Caco-2 (cell line): Measurements from ENCODE around the gene CNOT6. TPM values are rescaled to one million over a fixed set of nuclear protein-coding genes. Genes with fewer than 3 reads are reported as not detected.

Source experiments
- BruUV-seq: library from RNA; stranded (reverse); fragments of 400-500 nt; replicated peaks from 2 replicates; lab custom pipeline; 2021; lab: Mats Ljungman, UMichigan
- CTCF ChIA-PET: fragments of 300-600 bp; sonication (Branson Sonifier 250); formaldehyde crosslinking; loops from one replicate; lab custom pipeline; 2022; ENCODE audit warnings: antibody characterized with exemption; lab: Charles Lee
- POLR2A ChIA-PET: fragments of 300-600 bp; sonication (Branson Sonifier 250); formaldehyde crosslinking; loops from one replicate; lab custom pipeline; 2022; ENCODE audit warnings: antibody characterized with exemption; lab: Charles Lee
- DNase-seq, 2 experiments: peaks; one replicate each; pipeline versions ENCODE4 v3.0.0 to v3.0.0-alpha.2; 2020 to 2022
- H3K27me3 ChIP-seq: replicated peaks from 2 replicates; pipeline ENCODE4 v1.6.0; 2011; ENCODE audit warnings: low read length; ENCODE audit not compliant: control insufficient read depth, insufficient read depth
- H3K36me3 ChIP-seq: 2 replicates; pipeline ENCODE4 v1.5.1; 2011; ENCODE audit warnings: low read length; ENCODE audit not compliant: control insufficient read depth, insufficient read depth
- H3K4me1 ChIP-seq: fragments of 250-450 bp; sonication (Bioruptor Pico); 2 replicates; pipeline ENCODE4 v1.5.1; 2020; ENCODE audit warnings: mild to moderate bottlenecking
- H3K4me3 ChIP-seq: 2 replicates; pipeline ENCODE4 v1.5.1; 2011; ENCODE audit warnings: low read depth, mild to moderate bottlenecking, control low read depth, low read length
- H3K9me3 ChIP-seq: fragments of 250-450 bp; sonication (Bioruptor Pico); 2 replicates; pipeline ENCODE4 v1.5.1; 2020; ENCODE audit warnings: mild to moderate bottlenecking, moderate library complexity
- H3K27ac Mint-ChIP-seq: one replicate; pipeline ENCODE4 v1.8.0; 2022; ENCODE audit warnings: mixed read lengths; ENCODE audit not compliant: unreplicated experiment
- H3K27me3 Mint-ChIP-seq: one replicate; pipeline ENCODE4 v1.8.0; 2022; ENCODE audit warnings: mixed read lengths; ENCODE audit not compliant: insufficient read depth, unreplicated experiment
- H3K36me3 Mint-ChIP-seq: one replicate; pipeline ENCODE4 v1.8.0; 2022; ENCODE audit warnings: mild to moderate bottlenecking, mixed read lengths; ENCODE audit not compliant: insufficient read depth, unreplicated experiment
- H3K4me1 Mint-ChIP-seq: one replicate; pipeline ENCODE4 v1.8.0; 2022; ENCODE audit warnings: low read depth, mixed read lengths; ENCODE audit not compliant: unreplicated experiment
- H3K4me3 Mint-ChIP-seq: one replicate; pipeline ENCODE4 v1.8.0; 2022; ENCODE audit warnings: mild to moderate bottlenecking, moderate library complexity, mixed read lengths; ENCODE audit not compliant: unreplicated experiment
- H3K9me3 Mint-ChIP-seq: one replicate; pipeline ENCODE4 v1.8.0; 2022; ENCODE audit warnings: mixed read lengths; ENCODE audit not compliant: unreplicated experiment
- intact Hi-C: fragments of 100-400 bp; cut with micrococcal nuclease; formaldehyde crosslinking; loops from one replicate; pipeline ENCODE4 v1.10.0; 2022; ENCODE audit not compliant: unreplicated experiment
- total RNA-seq: library from RNA; stranded (reverse); gene quantifications from 2 replicates; pipeline ENCODE4 v1.2.3, GENCODE V29; 2022
- TF ChIP-seq, protein P1 (sequence below), 2 experiments: fragments of 200-600 bp in 1 of 2; IDR thresholded peaks; 1 replicate in 1 of 2; 2 replicates in 1 of 2; pipeline versions ENCODE4 v1.5.1 to v1.8.0; 2011 to 2022; ENCODE audit warnings: antibody characterized with exemption in 1 of 2, control low read depth in 1 of 2, inconsistent platforms in 1 of 2, low read depth in 1 of 2, low read length in 1 of 2, mild to moderate bottlenecking in 1 of 2, moderate library complexity in 1 of 2; ENCODE audit not compliant: insufficient read depth in 1 of 2, severe bottlenecking in 1 of 2, unreplicated experiment in 1 of 2

Gene CNOT6
- total RNA-seq, 1 experiment from 2014 or later, result 46.3 TPM

DNA sequence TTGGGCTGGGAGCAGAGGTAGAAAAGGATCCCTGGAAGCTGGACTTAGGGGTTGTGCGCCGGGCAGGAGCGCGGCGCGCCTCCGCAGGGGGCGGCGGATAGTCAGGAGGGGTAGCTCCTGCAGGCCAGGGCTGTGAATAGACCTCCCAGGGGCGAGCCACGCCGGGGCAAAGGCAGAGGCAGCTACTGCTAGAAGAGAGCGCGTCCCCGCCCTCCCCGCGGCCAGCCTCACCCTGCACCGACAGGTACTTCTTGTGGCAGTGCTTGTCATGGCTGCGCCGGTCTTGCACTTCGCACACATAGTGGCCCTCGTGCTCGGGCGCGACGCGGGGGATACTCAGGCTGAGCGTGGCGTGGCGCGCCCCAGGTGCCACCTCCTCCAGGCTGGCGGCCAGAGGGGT, 127.1 kb downstream of the CNOT6 start:
- Histone ChIP-seq H3K4me3 (no peak overlapping the region), H3K9me3 (no peaks in the 10 kb centered on the region), H3K27me3 (no peaks in the 10 kb centered on the region), H3K4me1 (no peaks in the 10 kb centered on the region), H3K36me3 (no peaks in the 10 kb centered on the region)
- no peaks in the 10 kb centered on the region for H3K9me3 Mint-ChIP-seq
- TF ChIP-seq, protein P1, sequence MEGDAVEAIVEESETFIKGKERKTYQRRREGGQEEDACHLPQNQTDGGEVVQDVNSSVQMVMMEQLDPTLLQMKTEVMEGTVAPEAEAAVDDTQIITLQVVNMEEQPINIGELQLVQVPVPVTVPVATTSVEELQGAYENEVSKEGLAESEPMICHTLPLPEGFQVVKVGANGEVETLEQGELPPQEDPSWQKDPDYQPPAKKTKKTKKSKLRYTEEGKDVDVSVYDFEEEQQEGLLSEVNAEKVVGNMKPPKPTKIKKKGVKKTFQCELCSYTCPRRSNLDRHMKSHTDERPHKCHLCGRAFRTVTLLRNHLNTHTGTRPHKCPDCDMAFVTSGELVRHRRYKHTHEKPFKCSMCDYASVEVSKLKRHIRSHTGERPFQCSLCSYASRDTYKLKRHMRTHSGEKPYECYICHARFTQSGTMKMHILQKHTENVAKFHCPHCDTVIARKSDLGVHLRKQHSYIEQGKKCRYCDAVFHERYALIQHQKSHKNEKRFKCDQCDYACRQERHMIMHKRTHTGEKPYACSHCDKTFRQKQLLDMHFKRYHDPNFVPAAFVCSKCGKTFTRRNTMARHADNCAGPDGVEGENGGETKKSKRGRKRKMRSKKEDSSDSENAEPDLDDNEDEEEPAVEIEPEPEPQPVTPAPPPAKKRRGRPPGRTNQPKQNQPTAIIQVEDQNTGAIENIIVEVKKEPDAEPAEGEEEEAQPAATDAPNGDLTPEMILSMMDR (IDR thresholded peaks at IDR 0.05; ENCODE audit: insufficient read depth in 1 of 2, low read depth in 1 of 2, low read length in 1 of 2, severe bottlenecking in 1 of 2, unreplicated experiment in 1 of 2), result no peak
- H3K27me3 Mint-ChIP-seq, result peaks cover 8% of the 10 kb centered on the region
- CTCF ChIA-PET, result no interaction called here
- no peak overlapping the region for H3K4me3 Mint-ChIP-seq
- no peaks in the 10 kb centered on the region for H3K4me1 Mint-ChIP-seq
- BruUV-seq, result no TSS peak
- DNase-seq, result no peak
- intact Hi-C loops, result no loop called here
- H3K36me3 Mint-ChIP-seq, result no peaks in the 10 kb centered on the region
- POLR2A ChIA-PET, result no interaction called here
- no peak overlapping the region for H3K27ac Mint-ChIP-seq

DNA sequence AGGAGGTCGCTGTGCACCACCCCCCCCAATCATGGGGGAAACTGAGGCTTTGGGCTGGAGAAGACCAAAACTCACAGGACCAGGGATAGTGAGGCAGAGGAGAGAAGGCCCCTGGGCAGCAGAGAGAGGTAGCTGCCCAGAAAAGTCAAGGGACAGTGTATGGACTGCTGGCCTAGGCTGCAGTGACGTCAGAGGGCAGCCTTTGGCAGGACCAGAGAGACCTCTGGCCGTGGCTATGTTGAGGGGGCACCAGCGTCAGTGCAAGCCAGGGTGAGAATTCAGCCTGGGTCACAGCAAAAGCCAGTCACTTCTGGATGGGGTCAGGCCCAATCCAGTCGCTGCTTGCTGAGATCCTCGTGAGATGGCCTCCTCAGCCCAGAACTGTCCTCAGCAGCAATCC, 128.7 kb downstream of the CNOT6 start:
- H3K4me1 ChIP-seq, result no peaks in the 10 kb centered on the region
- no peaks in the 10 kb centered on the region for H3K36me3 ChIP-seq
- no peak overlapping the region for H3K27ac Mint-ChIP-seq
- intact Hi-C loops, result no loop called here
- H3K9me3 Mint-ChIP-seq, result no peaks in the 10 kb centered on the region
- TF ChIP-seq, protein P1 (IDR thresholded peaks at IDR 0.05; ENCODE audit: insufficient read depth in 1 of 2, low read depth in 1 of 2, low read length in 1 of 2, severe bottlenecking in 1 of 2, unreplicated experiment in 1 of 2), result no peak
- H3K9me3 ChIP-seq, result no peaks in the 10 kb centered on the region
- CTCF ChIA-PET, result interaction anchor here (0.7 kb wide), 1 partner anchor 737 kb away, joined by 3 read pairs; no protein-coding TSS in a partner anchor
- DNase-seq, result no peak
- H3K4me3 Mint-ChIP-seq, result no peak overlapping the region
- POLR2A ChIA-PET, result no interaction called here
- H3K36me3 Mint-ChIP-seq, result no peaks in the 10 kb centered on the region
- no TSS peak for BruUV-seq
- H3K27me3 ChIP-seq, result no peaks in the 10 kb centered on the region
- no peaks in the 10 kb centered on the region for H3K4me1 Mint-ChIP-seq
- peaks cover 8% of the 10 kb centered on the region for H3K27me3 Mint-ChIP-seq
- H3K4me3 ChIP-seq, result no peak overlapping the region

DNA sequence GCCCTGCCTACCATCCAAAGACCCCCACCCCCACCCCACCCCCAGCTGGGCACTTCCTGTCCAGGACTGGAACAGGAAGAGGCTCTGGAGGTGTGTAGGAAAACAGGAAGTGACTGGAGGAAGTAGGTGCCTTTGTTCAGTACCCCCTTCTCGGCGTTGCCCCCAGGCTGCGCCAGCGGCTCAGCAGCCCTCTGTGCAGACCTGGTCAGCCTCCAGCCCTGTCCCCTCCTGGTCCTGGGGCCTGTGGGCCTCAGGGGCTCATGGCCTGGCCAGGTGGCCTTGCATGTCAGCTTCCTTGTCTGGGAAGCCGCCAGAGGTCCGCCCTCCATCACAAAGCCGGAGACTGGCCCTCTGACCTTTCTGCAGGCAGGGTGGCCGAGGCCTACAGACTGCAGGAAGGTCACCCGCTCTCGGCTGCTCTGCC, 129.2 kb downstream of the CNOT6 start:
- Mint-ChIP-seq H3K27me3 (peaks cover 7% of the 10 kb centered on the region), H3K27ac (no peak overlapping the region), H3K4me3 (no peak overlapping the region), H3K36me3 (no peaks in the 10 kb centered on the region), H3K9me3 (no peaks in the 10 kb centered on the region), H3K4me1 (no peaks in the 10 kb centered on the region)
- H3K4me3 ChIP-seq, result no peak overlapping the region
- no TSS peak for BruUV-seq
- ChIA-PET CTCF (no interaction called here), POLR2A (no interaction called here)
- intact Hi-C loops, result no loop called here
- H3K36me3 ChIP-seq, result no peaks in the 10 kb centered on the region
- H3K4me1 ChIP-seq, result no peaks in the 10 kb centered on the region
- DNase-seq, result no peak
- TF ChIP-seq, protein P1 (IDR thresholded peaks at IDR 0.05; ENCODE audit: insufficient read depth in 1 of 2, low read depth in 1 of 2, low read length in 1 of 2, severe bottlenecking in 1 of 2, unreplicated experiment in 1 of 2), result no peak
- no peaks in the 10 kb centered on the region for H3K9me3 ChIP-seq
- no peaks in the 10 kb centered on the region for H3K27me3 ChIP-seq
